Stomach (tissue), 9 donors: ENCODE data around the gene HDAC9. TPM values are rescaled to one million over a fixed set of nuclear protein-coding genes. Genes with fewer than 3 reads are reported as not detected.

Experiments
- DNase-seq, 2 donors: peaks; one replicate each; pipeline versions ENCODE4 v3.0.0 to v3.0.0-alpha.2; 2013 to 2019
- H3K27ac ChIP-seq, 5 donors: fragments of 200-600 bp in 4 of 5; sonication (generic) in 4 of 5; one replicate each; pipeline ENCODE4 v1.5.1; 2013 to 2019; ENCODE audit warnings: mild to moderate bottlenecking in 1 of 5, moderate library complexity in 1 of 5
- H3K27me3 ChIP-seq, 3 donors: fragments of 200-600 bp; sonication (generic); one replicate each; pipeline ENCODE4 v1.5.1; 2017 to 2019; ENCODE audit warnings: mixed run types in 1 of 3
- H3K36me3 ChIP-seq, 4 donors: fragments of 200-600 bp; sonication (generic); 1 replicate in 3 of 4; 2 replicates in 1 of 4; pipeline ENCODE4 v1.5.1; 2016 to 2019
- H3K4me1 ChIP-seq, 4 donors: fragments of 200-600 bp; sonication (generic); one replicate each; pipeline ENCODE4 v1.5.1; 2016 to 2019
- H3K4me3 ChIP-seq, 4 donors: fragments of 200-600 bp; sonication (generic) in 3 of 4; one replicate each; pipeline ENCODE4 v1.5.1; 2016 to 2019; ENCODE audit warnings: mild to moderate bottlenecking in 1 of 4
- H3K9me3 ChIP-seq, 4 donors: fragments of 200-600 bp; sonication (generic); one replicate each; pipeline ENCODE4 v1.5.1; 2016 to 2019
- EP300 ChIP-seq: sonication (generic); formaldehyde crosslinking; IDR thresholded peaks from one replicate; pipeline ENCODE4 v1.6.1; 2017; ENCODE audit warnings: antibody characterized with exemption
- POLR2A ChIP-seq, 4 donors: fragments of 450-650 bp; IDR thresholded peaks; one replicate each; pipeline ENCODE4 v1.6.1; 2016; ENCODE audit warnings: antibody characterized with exemption in 4 of 4, control low read depth in 2 of 4, mild to moderate bottlenecking in 1 of 4, moderate library complexity in 1 of 4
- POLR2AphosphoS5 ChIP-seq, 3 donors: sonication (generic); formaldehyde crosslinking; IDR thresholded peaks; one replicate each; pipeline ENCODE4 v1.6.1; 2016; ENCODE audit warnings: antibody characterized with exemption in 3 of 3
- WGBS, 5 donors: extraction: QIAGEN DNeasy Blood & Tissue Kit in 3 of 5; methylation state at CpG; one replicate each; pipeline versions ENCODE4 v1.1.5 to v1.1.7; 2013 to 2018; 5-methylcytosine and 5-hydroxymethylcytosine counted together
- intact Hi-C: fragments of 100-400 bp; cut with DNase I; formaldehyde crosslinking; loops from one replicate; pipeline ENCODE4 v1.15.1; 2023; ENCODE audit warnings: low total_unique reads
- polyA plus RNA-seq, 3 donors: library from polyadenylated mRNA; stranded (reverse); fragments of 200-250 nt; gene quantifications; one replicate each; pipeline ENCODE4 v1.2.3, GENCODE V29; 2013
- total RNA-seq, 5 donors: library from RNA; depleted of rRNA; stranded (reverse); fragments of >200 nt; gene quantifications; one replicate each; pipeline versions ENCODE4 v1.1.0 to v1.2.3, GENCODE V29; 2014 to 2016
- TF ChIP-seq, protein P1 (sequence below), 7 experiments: fragments of 450-650 bp in 4 of 7; fragments of 200-600 bp in 3 of 7; sonication (generic) in 3 of 7; IDR thresholded peaks; one replicate each; pipeline ENCODE4 v1.5.1; 2016 to 2019; ENCODE audit warnings: antibody characterized with exemption in 7 of 7, control low read depth in 2 of 7, mild to moderate bottlenecking in 1 of 7
- donor health status: healthy with polysubstance abuse.
- donor health status: Bipolar disorder and iron deficiency.
- donor health status: healthy.

Gene HDAC9
- total and polyA plus RNA-seq, 8 donors, result 1.4 to 60.0 (median 9.8) TPM

DNA sequence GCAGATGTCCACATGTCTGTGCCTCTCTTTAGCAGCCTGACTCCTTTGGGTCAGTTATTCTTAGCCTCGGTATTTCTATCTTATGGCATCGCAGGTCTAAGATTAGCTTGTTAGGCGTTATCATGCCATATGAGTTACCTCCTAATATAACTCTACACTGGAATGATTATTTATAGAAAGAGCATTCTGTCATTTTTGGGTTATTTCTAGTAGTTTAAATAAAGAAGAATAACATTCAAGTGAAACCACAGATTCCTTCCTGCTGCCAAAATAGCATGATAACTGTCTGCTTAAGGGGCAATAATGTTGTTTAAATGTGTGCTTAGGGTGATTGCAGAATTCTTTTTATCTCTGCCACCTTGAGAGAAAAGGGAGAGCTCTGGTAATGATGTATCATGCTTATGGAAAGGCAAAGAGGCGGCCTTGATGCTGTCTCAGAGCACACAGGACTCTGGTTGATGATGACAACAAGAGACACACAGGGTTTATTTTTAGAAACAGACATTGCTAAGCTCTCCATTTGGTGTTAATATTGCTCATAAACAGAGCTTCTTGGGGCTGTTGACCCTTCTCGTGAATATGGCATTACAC is 10.4 kb downstream of the HDAC9 start:
- TF ChIP-seq POLR2AphosphoS5 (IDR thresholded peaks at IDR 0.05) (no peak), POLR2A (IDR thresholded peaks at IDR 0.05) (no peak)
- no peak for DNase-seq
- H3K9me3 ChIP-seq, result no peaks in the 10 kb centered on the region
- H3K4me1 ChIP-seq, result peaks cover 0 to 46% (median 20%) of the 10 kb centered on the region in 4 donors
- whole genome bisulfite sequencing, 5 donors, result 63 to 81% (median 76%) methylated on average over 5 of the region's 5 CpGs
- H3K36me3 ChIP-seq, result no peaks in the 10 kb centered on the region
- H3K27ac ChIP-seq, result peak overlapping the region in 1 of 5 donors; percentile 22
- intact Hi-C loops, result no loop called here
- no peak overlapping the region for H3K4me3 ChIP-seq
- no peaks in the 10 kb centered on the region for H3K27me3 ChIP-seq

DNA sequence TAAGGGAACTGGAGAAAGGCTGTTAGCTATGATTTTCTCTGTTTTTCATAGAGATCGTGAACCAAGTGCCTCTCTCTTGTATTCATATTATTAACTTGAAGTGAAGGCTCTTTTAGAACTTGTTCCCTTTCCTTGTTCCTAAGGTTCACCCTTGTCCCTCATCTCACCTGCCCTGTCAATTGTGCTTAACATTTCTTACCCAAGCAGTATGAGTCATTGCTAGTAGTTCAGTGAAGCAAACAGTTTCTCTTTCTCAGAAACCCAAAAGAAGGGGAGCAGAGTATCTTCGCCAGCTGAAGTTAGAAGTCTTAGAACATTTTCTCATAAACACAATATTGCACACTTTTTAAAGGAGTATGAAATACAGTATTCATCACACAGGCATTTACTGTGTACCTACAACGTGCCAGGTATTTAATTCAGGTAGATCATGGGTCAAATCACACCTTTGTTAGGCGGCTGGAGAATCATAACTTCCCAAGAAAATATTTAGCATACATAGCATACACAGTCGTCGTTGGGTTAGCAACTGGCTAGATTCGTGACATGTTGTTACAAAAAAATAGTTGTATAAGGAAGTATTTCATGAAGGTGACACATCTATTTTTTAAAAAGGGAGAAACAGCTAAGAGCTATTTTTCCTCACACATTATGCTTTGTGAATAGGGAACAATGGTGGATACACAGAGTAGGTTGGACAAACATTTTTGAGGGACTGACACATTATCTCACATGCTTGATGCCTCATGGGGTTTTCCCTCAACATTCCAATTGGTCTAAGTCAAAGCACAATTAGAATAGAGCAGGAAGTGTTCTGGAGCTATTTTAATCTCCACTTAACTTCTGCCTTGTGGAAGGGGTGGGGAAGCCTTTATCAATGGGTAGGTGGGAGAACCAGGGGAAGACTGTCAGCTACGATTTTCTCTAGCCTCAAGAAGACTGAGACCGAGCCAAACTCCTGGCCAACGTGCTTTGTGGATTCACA is 13.2 kb downstream of the HDAC9 start:
- peak overlapping the region; percentile 44 to 85 (median 73) for H3K27ac ChIP-seq
- peak in 1 of 2 donors; percentile 76 for DNase-seq
- no peak overlapping the region for H3K4me3 ChIP-seq
- WGBS, 5 donors, result 37 to 45% (median 42%) methylated on average over 10 of the region's 10 CpGs
- TF ChIP-seq POLR2AphosphoS5 (IDR thresholded peaks at IDR 0.05), result peak in 2 of 3 donors; percentile 54 to 69
- TF ChIP-seq, protein P1, sequence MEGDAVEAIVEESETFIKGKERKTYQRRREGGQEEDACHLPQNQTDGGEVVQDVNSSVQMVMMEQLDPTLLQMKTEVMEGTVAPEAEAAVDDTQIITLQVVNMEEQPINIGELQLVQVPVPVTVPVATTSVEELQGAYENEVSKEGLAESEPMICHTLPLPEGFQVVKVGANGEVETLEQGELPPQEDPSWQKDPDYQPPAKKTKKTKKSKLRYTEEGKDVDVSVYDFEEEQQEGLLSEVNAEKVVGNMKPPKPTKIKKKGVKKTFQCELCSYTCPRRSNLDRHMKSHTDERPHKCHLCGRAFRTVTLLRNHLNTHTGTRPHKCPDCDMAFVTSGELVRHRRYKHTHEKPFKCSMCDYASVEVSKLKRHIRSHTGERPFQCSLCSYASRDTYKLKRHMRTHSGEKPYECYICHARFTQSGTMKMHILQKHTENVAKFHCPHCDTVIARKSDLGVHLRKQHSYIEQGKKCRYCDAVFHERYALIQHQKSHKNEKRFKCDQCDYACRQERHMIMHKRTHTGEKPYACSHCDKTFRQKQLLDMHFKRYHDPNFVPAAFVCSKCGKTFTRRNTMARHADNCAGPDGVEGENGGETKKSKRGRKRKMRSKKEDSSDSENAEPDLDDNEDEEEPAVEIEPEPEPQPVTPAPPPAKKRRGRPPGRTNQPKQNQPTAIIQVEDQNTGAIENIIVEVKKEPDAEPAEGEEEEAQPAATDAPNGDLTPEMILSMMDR (IDR thresholded peaks at IDR 0.05), result no peak
- H3K27me3 ChIP-seq, result no peaks in the 10 kb centered on the region
- peaks cover 0 to 31% (median 9%) of the 10 kb centered on the region in 4 donors for H3K4me1 ChIP-seq
- intact Hi-C loops, result no loop called here
- no peaks in the 10 kb centered on the region for H3K36me3 ChIP-seq
- H3K9me3 ChIP-seq, result no peaks in the 10 kb centered on the region

DNA sequence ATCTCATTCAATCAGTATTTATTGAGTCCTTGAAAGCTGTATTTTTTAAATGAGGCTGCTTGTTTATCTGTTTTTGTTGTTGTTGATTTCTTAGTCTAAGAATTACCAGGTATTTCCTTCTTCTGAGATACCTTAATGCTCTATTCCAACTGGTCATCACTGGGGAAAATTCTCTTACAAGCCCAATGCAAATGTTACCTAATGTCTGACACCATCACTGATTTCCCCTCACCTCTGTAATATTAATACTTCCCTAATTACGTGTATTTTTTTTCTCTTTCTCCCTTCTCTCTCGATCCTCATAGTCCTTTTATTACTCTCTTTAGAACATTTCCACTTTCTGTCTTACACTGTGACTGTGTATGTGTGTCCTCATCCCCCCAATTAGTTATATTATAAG is 13.9 kb downstream of the HDAC9 start:
- Histone ChIP-seq H3K27ac (peak overlapping the region in 4 of 5 donors; percentile 68 to 85 (median 78)), H3K36me3 (no peaks in the 10 kb centered on the region), H3K27me3 (no peaks in the 10 kb centered on the region), H3K4me3 (no peak overlapping the region), H3K4me1 (peaks cover 0 to 24% (median 8%) of the 10 kb centered on the region in 4 donors), H3K9me3 (no peaks in the 10 kb centered on the region)
- no peak for TF ChIP-seq EP300
- no peak for TF ChIP-seq POLR2AphosphoS5 (IDR thresholded peaks at IDR 0.05)
- TF ChIP-seq POLR2A (IDR thresholded peaks at IDR 0.05), result no peak
- TF ChIP-seq, protein P1 (IDR thresholded peaks at IDR 0.05), result no peak
- WGBS, 5 donors, result 46 to 78% (median 64%) methylated on average over 2 of the region's 2 CpGs
- DNase-seq, result no peak
- intact Hi-C loops, result no loop called here

DNA sequence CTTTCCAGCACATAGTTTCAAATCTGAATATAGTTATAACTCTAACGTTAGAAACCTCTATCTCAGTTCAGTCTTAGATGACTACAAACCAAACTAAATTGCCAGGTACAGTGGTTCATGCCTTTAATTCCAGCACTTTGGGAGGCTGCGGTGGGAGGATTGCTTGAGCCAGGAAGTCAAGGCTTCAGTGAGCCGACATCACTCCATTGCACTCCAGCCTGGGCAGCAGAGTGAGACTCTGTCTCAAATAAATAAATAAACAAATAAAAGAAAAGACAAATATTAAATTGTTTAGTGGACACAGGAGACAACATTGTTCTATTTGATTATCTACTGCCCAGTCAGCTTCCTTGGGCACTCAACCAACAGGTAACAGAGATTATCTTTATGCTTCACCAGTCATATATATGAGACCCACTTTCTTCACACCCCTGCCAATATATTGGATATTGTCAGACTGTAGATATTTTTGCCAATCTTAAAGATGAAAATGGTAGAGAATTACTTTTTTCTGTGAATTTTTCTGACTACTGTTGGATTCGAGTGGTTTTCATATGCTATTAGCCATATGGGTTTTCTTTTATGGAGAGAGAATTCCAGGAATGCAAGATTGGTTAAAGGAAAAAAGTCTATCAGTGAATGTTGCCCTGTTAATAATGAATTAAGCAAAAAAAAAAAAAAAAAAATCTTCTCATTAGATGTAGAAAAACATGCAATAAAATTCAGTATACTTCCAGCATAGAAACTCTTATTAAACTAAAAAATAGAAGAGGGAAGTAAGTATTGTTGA is 16.0 kb downstream of the HDAC9 start:
- peaks cover 0 to 21% (median 8%) of the 10 kb centered on the region in 4 donors for H3K4me1 ChIP-seq
- no peak for DNase-seq
- intact Hi-C loops, result no loop called here
- TF ChIP-seq EP300 (no peak), POLR2A (IDR thresholded peaks at IDR 0.05) (no peak), POLR2AphosphoS5 (IDR thresholded peaks at IDR 0.05) (no peak)
- TF ChIP-seq, protein P1 (IDR thresholded peaks at IDR 0.05), result no peak
- H3K9me3 ChIP-seq, result no peaks in the 10 kb centered on the region
- H3K36me3 ChIP-seq, result no peaks in the 10 kb centered on the region
- H3K27me3 ChIP-seq, result no peaks in the 10 kb centered on the region
- no peak overlapping the region for H3K4me3 ChIP-seq
- no peak overlapping the region for H3K27ac ChIP-seq
- WGBS, 5 donors, result 75 to 84% (median 77%) methylated on average over 4 of the region's 4 CpGs
